Stomach (tissue), 4 donors: ENCODE data around the gene CCDC90B.

Source experiments
- POLR2A ChIP-seq, 4 donors: fragments of 450-650 bp; IDR thresholded peaks; one replicate each; pipeline ENCODE4 v1.6.1; 2016; ENCODE audit warnings: antibody characterized with exemption in 4 of 4, control low read depth in 2 of 4, mild to moderate bottlenecking in 1 of 4, moderate library complexity in 1 of 4
- POLR2AphosphoS5 ChIP-seq, 3 donors: sonication (generic); formaldehyde crosslinking; IDR thresholded peaks; one replicate each; pipeline ENCODE4 v1.6.1; 2016; ENCODE audit warnings: antibody characterized with exemption in 3 of 3
- TF ChIP-seq, protein P1 (sequence below), 7 experiments: fragments of 450-650 bp in 4 of 7; fragments of 200-600 bp in 3 of 7; sonication (generic) in 3 of 7; IDR thresholded peaks; one replicate each; pipeline ENCODE4 v1.5.1; 2016 to 2019; ENCODE audit warnings: antibody characterized with exemption in 7 of 7, control low read depth in 2 of 7, mild to moderate bottlenecking in 1 of 7

DNA sequence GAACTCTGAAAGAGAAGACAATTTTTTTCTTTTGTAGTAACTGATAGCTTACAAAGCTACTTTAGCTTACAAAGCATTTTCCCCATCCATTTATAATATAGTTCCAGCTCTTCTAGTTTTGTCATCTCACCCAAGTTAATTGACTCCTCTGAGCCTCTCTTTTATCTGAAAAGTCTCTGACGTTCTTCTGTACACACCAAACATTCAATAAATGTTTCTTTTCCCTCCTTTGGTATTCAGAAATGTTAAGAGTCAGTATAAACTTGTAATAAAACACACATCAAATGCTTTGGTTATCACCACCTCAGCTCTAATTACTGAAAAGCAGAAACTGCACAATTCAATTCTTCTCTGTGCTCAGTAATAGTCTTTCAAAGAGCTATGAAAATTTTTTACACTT is 5.9 kb downstream of the CCDC90B start:
- TF ChIP-seq POLR2A (IDR thresholded peaks at IDR 0.05) (no peak), POLR2AphosphoS5 (IDR thresholded peaks at IDR 0.05) (no peak)
- TF ChIP-seq, protein P1, sequence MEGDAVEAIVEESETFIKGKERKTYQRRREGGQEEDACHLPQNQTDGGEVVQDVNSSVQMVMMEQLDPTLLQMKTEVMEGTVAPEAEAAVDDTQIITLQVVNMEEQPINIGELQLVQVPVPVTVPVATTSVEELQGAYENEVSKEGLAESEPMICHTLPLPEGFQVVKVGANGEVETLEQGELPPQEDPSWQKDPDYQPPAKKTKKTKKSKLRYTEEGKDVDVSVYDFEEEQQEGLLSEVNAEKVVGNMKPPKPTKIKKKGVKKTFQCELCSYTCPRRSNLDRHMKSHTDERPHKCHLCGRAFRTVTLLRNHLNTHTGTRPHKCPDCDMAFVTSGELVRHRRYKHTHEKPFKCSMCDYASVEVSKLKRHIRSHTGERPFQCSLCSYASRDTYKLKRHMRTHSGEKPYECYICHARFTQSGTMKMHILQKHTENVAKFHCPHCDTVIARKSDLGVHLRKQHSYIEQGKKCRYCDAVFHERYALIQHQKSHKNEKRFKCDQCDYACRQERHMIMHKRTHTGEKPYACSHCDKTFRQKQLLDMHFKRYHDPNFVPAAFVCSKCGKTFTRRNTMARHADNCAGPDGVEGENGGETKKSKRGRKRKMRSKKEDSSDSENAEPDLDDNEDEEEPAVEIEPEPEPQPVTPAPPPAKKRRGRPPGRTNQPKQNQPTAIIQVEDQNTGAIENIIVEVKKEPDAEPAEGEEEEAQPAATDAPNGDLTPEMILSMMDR (IDR thresholded peaks at IDR 0.05), result no peak
